ENCODE results near the gene RAB26.
A peak's percentile ranks its signal among the peaks of the same experiment; 100 is the strongest.
"Not testable (repeated sequence)": the region's sequence is repeated elsewhere in the genome, so short reads cannot be mapped to it uniquely, and the experiment has no call there.

RAB26 gene

GRCh38 chr16:2147981-2148671 is at the start of gene RAB26 (continued):
- TF ChIP-seq HIC1 (tag by site-specific recombination; IDR thresholded peaks at IDR 0.05) (peak; percentile 47; the same call in 1 of the 2 replicates), SP3 (tag by site-specific recombination; IDR thresholded peaks at IDR 0.05) (peak; percentile 67; the same call in 1 of the 2 replicates), GLIS2 (tag by site-specific recombination; IDR thresholded peaks at IDR 0.05) (peak; percentile 65), ZBTB7A (tag by site-specific recombination; IDR thresholded peaks at IDR 0.05; ENCODE audit: low read depth) (peak; percentile 51; the same call in 1 of the 2 replicates), ZBTB48 (tag by site-specific recombination; IDR thresholded peaks at IDR 0.05) (no peak), ZNF600 (tag by site-specific recombination; IDR thresholded peaks at IDR 0.05) (peak; percentile 74), ZFHX2 (tag by site-specific recombination; conservative IDR thresholded peaks at IDR 0.05) (peak; percentile 53), ZNF133 (tag by site-specific recombination; IDR thresholded peaks at IDR 0.05) (no peak), KLF9 (tag by site-specific recombination; IDR thresholded peaks at IDR 0.05; ENCODE audit: low read depth) (peak; percentile 54; the same call in 1 of the 2 replicates), ZNF114 (tag by site-specific recombination; IDR thresholded peaks at IDR 0.05) (no peak), PATZ1 (tag by site-specific recombination; IDR thresholded peaks at IDR 0.05) (peak; percentile 91), ZNF692 (tag by site-specific recombination; IDR thresholded peaks at IDR 0.05) (peak; percentile 68), KLF17 (tag by site-specific recombination; IDR thresholded peaks at IDR 0.05) (peak; percentile 55; the same call in 1 of the 2 replicates), CTCF (tag by site-specific recombination; IDR thresholded peaks at IDR 0.05) (peak; percentile 18; the same call in 1 of the 2 replicates), GLIS1 (tag by site-specific recombination; IDR thresholded peaks at IDR 0.05) (peak; percentile 65; the same call in 1 of the 2 replicates), HOXA7 (CRISPR knock-in tag; IDR thresholded peaks at IDR 0.05; ENCODE audit: borderline replicate concordance) (no peak), KLF1 (tag by site-specific recombination; IDR thresholded peaks at IDR 0.05) (peak; percentile 70), PRDM10 (tag by site-specific recombination; IDR thresholded peaks at IDR 0.05) (peak; percentile 61), SP7 (tag by site-specific recombination; IDR thresholded peaks at IDR 0.05) (peak; percentile 92), ZNF645 (tag by site-specific recombination; IDR thresholded peaks at IDR 0.05) (no peak), ZNF341 (tag by site-specific recombination; IDR thresholded peaks at IDR 0.05; ENCODE audit: low read depth) (no peak)

GRCh38 chr16:2101581-2101980 is 46.8 kb upstream of the RAB26 start:
- H3K4me3 ChIP-seq (ENCODE audit: low read depth, low read length); CTCF ChIA-PET; H3K4me1 ChIP-seq (ENCODE audit: control insufficient read depth, insufficient read depth, low read length); H3K27ac ChIP-seq (ENCODE audit: extremely low read depth, low read depth, low read length); POLR2A ChIA-PET; H3K9me3 ChIP-seq (ENCODE audit: control insufficient read depth, insufficient read depth, low read depth, low read length): not testable (repeated sequence)
- peaks cover 0 to 34% of the 10 kb centered on the region in 2 experiments; a peak in 1 of 3 replicates for H3K36me3 ChIP-seq (ENCODE audit: control insufficient read depth in 2 of 2, insufficient read depth in 1 of 2, low read length in 2 of 2)

Measured in HEK293 (cell line).